ENCODE data around the gene POLR3E.
"Not testable (repeated sequence)": the region's sequence is repeated elsewhere in the genome, so short reads cannot be mapped to it uniquely, and the experiment has no call there.

The POLR3E gene

DNA sequence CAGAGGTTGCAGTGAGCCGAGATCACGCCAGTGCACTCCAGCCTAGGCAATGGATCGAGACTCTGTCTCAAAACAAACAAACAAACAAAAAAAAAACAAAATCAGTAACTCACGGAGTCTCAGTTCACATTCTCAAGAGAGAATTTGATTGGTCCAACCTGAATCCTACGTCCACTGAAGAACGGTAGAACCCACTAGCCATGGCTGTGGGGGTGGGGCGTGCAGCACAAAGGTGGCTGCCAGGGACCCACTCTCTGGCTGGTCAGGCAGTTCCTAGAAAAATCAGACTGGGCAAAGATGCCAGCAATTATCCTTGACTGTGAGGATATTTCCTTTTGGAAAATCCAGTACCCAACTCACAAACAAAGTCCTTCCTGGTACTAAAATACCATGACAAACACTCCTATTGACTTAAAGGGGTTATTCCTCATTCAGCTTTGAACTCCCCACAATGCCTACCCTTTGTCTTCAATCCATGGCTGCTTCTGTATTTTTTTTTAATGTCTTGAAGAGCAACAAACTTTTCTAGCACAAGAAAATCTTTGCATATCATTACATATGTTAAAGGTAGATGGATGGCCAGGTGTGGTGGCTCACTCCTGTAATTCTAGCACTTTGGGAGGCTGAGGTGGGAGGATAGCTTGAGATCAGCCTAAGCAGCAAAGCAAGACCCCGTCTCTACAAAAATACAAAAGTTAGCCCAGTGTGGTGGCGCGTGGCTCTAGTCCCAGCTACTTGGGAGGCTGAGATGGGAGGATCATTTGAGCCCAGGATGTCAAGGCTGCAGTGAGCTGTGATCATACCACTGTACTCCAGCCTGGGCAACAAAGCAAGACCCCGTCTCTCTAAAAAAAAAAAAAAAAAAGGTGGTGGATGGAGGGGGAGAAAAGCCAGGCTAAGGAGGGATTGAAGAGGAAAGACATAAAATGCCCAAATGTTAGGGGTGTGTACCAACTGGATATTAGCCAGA, 3.8 kb upstream of the POLR3E start:
- no peaks in the 10 kb centered on the region for H3K36me3 ChIP-seq (ENCODE audit: control insufficient read depth, insufficient read depth, low read length)
- TF ChIP-seq, protein P1, sequence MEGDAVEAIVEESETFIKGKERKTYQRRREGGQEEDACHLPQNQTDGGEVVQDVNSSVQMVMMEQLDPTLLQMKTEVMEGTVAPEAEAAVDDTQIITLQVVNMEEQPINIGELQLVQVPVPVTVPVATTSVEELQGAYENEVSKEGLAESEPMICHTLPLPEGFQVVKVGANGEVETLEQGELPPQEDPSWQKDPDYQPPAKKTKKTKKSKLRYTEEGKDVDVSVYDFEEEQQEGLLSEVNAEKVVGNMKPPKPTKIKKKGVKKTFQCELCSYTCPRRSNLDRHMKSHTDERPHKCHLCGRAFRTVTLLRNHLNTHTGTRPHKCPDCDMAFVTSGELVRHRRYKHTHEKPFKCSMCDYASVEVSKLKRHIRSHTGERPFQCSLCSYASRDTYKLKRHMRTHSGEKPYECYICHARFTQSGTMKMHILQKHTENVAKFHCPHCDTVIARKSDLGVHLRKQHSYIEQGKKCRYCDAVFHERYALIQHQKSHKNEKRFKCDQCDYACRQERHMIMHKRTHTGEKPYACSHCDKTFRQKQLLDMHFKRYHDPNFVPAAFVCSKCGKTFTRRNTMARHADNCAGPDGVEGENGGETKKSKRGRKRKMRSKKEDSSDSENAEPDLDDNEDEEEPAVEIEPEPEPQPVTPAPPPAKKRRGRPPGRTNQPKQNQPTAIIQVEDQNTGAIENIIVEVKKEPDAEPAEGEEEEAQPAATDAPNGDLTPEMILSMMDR (IDR thresholded peaks at IDR 0.05; ENCODE audit: insufficient read depth, low read length, poor library complexity, severe bottlenecking) = no peak
- no peak overlapping the region for H3K4me3 ChIP-seq (replicated peaks; ENCODE audit: low read depth, low read length)
- no peaks in the 10 kb centered on the region for H3K27me3 ChIP-seq (replicated peaks; ENCODE audit: control insufficient read depth, insufficient read depth, low read length)
- DNase-seq (ENCODE audit: extremely low read depth, insufficient read length) = no peak

DNA sequence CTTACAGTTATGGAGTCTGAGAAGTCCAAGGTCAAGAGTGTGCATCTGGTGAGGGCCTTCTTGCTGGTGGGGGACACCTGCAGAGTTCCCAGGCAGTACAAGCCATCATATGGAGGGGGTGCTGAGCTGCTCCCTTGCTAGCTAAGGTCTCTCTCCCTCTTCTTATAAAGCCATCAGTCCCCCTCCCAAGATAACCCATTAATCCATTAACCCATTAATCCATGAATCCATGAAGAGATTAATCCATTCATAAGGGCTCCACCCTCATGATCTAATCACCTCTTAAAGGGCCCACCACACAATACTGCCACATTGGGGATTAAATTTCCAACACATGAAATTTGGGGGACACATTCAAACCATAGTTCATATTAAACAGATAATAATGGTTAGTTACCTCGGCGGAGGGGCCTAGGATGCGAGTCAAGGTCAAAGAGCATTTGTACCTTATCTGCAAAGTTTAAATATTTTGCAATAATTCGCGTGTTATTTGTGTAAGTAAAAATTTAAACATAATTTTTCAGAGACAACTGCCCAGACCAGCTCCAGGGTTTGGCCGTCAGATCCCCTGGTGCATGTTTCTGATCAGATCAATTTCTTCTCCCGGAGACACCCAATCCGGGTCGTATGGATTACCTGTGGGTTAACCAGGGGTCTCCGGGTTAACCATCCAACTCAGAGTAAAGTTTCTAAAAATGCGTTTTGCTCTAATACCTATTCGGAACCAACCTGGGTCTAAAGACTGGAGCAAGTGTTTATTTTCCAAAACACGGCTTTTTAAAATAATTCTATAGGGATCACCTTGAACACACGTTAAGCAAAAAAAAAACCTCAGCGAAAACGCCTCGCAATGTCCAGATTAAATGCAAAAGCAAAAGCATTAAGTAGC, 740 bp upstream of the POLR3E start:
- DNase-seq (ENCODE audit: extremely low read depth, insufficient read length) = no peak
- TF ChIP-seq, protein P1 (IDR thresholded peaks at IDR 0.05; ENCODE audit: insufficient read depth, low read length, poor library complexity, severe bottlenecking) = no peak
- no peaks in the 10 kb centered on the region for H3K27me3 ChIP-seq (replicated peaks; ENCODE audit: control insufficient read depth, insufficient read depth, low read length)
- H3K4me3 ChIP-seq (replicated peaks; ENCODE audit: low read depth, low read length) = peak overlapping the region; percentile 71
- no peaks in the 10 kb centered on the region; the same call in 1 of the 2 replicates for H3K36me3 ChIP-seq (ENCODE audit: control insufficient read depth, insufficient read depth, low read length)

DNA sequence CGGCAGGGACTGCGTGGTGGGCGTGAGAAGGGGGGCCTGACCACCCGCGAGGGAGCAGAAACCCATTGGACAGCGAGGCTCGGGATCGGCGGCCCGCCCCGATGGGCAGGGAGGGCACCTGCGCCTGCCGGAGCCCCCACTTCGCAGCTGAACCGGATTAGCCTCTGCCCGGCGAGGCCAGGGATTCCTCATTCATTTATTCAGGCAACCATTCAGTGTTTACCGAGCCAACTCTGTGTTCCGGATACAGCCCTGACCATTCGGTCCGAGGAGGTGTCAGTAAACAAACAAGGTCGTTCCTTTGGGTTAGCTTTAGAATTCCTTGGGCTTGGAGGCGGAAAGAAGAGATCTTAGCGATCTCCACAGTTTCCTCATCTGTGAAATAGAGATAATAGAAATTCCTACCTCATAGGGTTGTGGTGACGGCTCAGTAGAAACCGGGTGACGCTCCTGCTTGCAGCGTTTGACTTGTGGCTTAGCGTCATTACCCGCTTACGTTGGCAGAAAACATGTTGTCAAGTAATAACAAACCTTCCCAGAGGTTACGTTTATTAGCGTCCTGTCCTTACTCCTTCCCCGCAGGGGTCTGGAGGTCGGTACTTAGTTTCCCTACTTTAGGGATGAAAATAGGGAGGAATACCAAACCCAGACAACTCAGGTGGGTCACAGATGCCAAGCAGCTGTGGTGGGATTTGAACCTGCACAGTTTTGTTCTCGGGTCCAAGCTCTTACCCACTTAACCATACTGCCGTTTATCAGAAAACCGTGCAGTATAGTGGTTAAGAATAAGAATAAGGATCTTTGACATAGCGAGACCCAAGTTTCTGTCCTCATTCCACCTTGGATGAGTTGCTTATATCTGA, 893 bp downstream of the POLR3E start:
- Histone ChIP-seq H3K36me3 (ENCODE audit: control insufficient read depth, insufficient read depth, low read length) (peaks cover 6% of the 10 kb centered on the region), H3K27me3 (replicated peaks; ENCODE audit: control insufficient read depth, insufficient read depth, low read length) (no peaks in the 10 kb centered on the region), H3K4me3 (replicated peaks; ENCODE audit: low read depth, low read length) (peak overlapping the region; percentile 89)
- peak; percentile 71 for DNase-seq (ENCODE audit: extremely low read depth, insufficient read length)
- TF ChIP-seq, protein P1 (IDR thresholded peaks at IDR 0.05; ENCODE audit: insufficient read depth, low read length, poor library complexity, severe bottlenecking) = no peak

DNA sequence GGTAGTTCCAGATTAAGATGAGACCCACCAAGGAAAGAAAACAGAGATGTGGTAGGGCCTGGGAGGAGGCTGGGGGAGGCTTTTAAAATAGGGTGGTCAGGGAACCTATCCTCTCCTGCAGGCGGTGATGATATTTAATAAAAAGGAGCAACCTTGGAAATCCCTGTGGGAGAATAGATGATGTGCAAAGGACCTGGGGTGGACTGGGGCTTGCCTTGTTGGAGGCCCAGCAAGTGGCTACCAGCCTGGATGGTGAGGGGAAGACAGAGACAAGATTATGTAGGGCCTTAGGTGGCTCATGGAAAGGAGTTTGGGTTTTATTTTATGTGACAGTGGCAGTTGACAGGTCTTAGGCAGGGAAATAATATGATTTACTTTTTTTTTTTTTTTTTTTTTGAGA, 1.8 kb downstream of the POLR3E start:
- DNase-seq (ENCODE audit: extremely low read depth, insufficient read length) = no peak
- Histone ChIP-seq H3K27me3 (replicated peaks; ENCODE audit: control insufficient read depth, insufficient read depth, low read length) (no peaks in the 10 kb centered on the region), H3K36me3 (ENCODE audit: control insufficient read depth, insufficient read depth, low read length) (peaks cover 6% of the 10 kb centered on the region), H3K4me3 (replicated peaks; ENCODE audit: low read depth, low read length) (no peak overlapping the region)
- TF ChIP-seq, protein P1 (IDR thresholded peaks at IDR 0.05; ENCODE audit: insufficient read depth, low read length, poor library complexity, severe bottlenecking) = no peak

DNA sequence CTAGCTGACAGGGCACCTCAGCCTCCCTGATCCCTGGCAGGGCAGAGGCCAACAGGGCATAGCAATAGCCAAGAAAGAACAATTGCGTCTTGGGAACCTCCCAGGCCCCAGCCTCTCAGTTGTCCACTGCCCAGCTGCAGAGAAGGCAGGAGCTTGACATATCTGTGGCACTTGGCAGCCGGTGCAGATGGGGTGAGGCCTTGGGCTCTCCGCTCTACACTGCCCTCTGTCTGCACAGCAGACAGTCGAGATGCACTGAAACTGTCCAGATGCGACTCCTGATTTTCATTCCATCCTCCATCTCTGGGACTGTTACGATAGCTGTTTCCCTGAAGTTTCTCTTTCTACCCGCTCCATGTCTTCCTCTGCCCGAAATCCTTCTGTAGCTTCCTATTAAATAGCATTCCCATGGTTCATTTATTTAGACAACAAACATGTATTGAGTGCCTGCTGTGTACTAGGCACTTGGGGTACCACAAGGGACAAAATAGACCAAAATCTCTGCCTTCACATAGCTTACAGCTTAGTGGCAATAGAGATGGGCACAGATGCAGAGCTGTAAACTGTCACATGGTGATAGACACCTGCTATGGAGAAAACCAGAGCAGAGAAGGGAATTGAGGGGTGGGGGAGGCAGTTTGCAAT, 3.3 kb downstream of the POLR3E start:
- no peak for DNase-seq (ENCODE audit: extremely low read depth, insufficient read length)
- Histone ChIP-seq H3K27me3 (replicated peaks; ENCODE audit: control insufficient read depth, insufficient read depth, low read length) (no peaks in the 10 kb centered on the region), H3K4me3 (replicated peaks; ENCODE audit: low read depth, low read length) (no peak overlapping the region), H3K36me3 (ENCODE audit: control insufficient read depth, insufficient read depth, low read length) (peaks cover 13% of the 10 kb centered on the region)
- TF ChIP-seq, protein P1 (IDR thresholded peaks at IDR 0.05; ENCODE audit: insufficient read depth, low read length, poor library complexity, severe bottlenecking) = peak; percentile 83

DNA sequence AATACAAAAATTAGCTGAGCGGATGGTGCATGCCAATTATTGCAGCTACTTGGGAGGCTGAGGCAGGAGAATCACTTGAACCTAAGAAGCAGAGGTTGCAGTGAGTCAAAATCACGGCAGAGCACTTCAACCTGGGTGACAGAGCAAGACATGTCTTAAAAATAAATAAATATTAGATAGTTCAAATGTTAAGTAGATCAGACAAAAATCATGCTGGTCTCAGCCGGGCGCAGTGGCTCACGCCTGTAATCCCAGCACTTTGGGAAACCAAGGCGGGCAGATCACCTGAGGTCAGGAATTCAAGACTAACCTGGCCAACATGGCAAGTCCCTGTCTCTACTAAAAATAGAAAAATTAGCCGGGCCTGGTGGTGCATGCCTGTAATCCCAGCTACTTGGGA, 4.2 kb downstream of the POLR3E start:
- not testable (repeated sequence) for H3K4me3 ChIP-seq (replicated peaks; ENCODE audit: low read depth, low read length); H3K27me3 ChIP-seq (replicated peaks; ENCODE audit: control insufficient read depth, insufficient read depth, low read length); DNase-seq (ENCODE audit: extremely low read depth, insufficient read length)
- H3K36me3 ChIP-seq (ENCODE audit: control insufficient read depth, insufficient read depth, low read length) = peaks cover 14% of the 10 kb centered on the region
